Osteoblast (primary cell): ENCODE data around the gene SFI1. TPM values are rescaled to one million over a fixed set of nuclear protein-coding genes. Genes with fewer than 3 reads are reported as not detected.

Experiments used
- DNase-seq: peaks from one replicate; pipeline ENCODE4 v3.0.0; 2011; ENCODE audit warnings: low spot score, mixed read lengths; ENCODE audit not compliant: insufficient read length; ENCODE audit errors: missing footprints
- H2AFZ ChIP-seq: 2 replicates; pipeline ENCODE4 v1.6.0; 2011; ENCODE audit warnings: mild to moderate bottlenecking, low read length
- H3K27ac ChIP-seq: 2 replicates; pipeline ENCODE4 v1.5.1; 2011; ENCODE audit warnings: mild to moderate bottlenecking, low read depth, low read length, moderate library complexity
- H3K27me3 ChIP-seq: 2 replicates; pipeline ENCODE4 v1.6.0; 2012; ENCODE audit warnings: mild to moderate bottlenecking, control low read depth, inconsistent platforms, low read length, moderate library complexity; ENCODE audit not compliant: insufficient read depth
- H3K36me3 ChIP-seq: 2 replicates; pipeline ENCODE4 v1.5.1; 2011; ENCODE audit warnings: mild to moderate bottlenecking, low read length, control low read depth, moderate library complexity; ENCODE audit not compliant: insufficient read depth
- H3K4me1 ChIP-seq: 2 replicates; pipeline ENCODE4 v1.5.1; 2011; ENCODE audit warnings: mild to moderate bottlenecking, low read length, control low read depth, moderate library complexity; ENCODE audit not compliant: insufficient read depth
- H3K4me2 ChIP-seq: 2 replicates; pipeline ENCODE4 v1.6.0; 2011; ENCODE audit warnings: mild to moderate bottlenecking, low read length; ENCODE audit not compliant: insufficient read depth
- H3K4me3 ChIP-seq: fragments of 200-600 bp; sonication (generic); 3 replicates; pipeline ENCODE4 v1.5.1; 2012; ENCODE audit warnings: mild to moderate bottlenecking, low read length, inconsistent platforms; ENCODE audit not compliant: insufficient read depth
- H3K79me2 ChIP-seq: 2 replicates; pipeline ENCODE4 v1.6.0; 2012; ENCODE audit warnings: mild to moderate bottlenecking, low read length, control low read depth, inconsistent platforms; ENCODE audit not compliant: insufficient read depth
- H3K9me3 ChIP-seq: 2 replicates; pipeline ENCODE4 v1.5.1; 2011; ENCODE audit warnings: low read depth, low read length, control low read depth
- H4K20me1 ChIP-seq: 2 replicates; pipeline ENCODE4 v1.6.0; 2012; ENCODE audit warnings: mild to moderate bottlenecking, low read length, control low read depth; ENCODE audit not compliant: insufficient read depth
- total RNA-seq: library from RNA; depleted of rRNA; stranded (reverse); fragments of >200 nt; gene quantifications from 2 replicates; pipeline ENCODE4 v1.2.3, GENCODE V29; 2012
- TF ChIP-seq, protein P1 (sequence below): IDR thresholded peaks from 2 replicates; pipeline ENCODE4 v1.5.1; 2011; ENCODE audit warnings: mild to moderate bottlenecking, low read depth, low read length, moderate library complexity; ENCODE audit errors: extremely low read depth

Gene SFI1
- total RNA-seq, 1 donor, result 16.6 TPM

DNA sequence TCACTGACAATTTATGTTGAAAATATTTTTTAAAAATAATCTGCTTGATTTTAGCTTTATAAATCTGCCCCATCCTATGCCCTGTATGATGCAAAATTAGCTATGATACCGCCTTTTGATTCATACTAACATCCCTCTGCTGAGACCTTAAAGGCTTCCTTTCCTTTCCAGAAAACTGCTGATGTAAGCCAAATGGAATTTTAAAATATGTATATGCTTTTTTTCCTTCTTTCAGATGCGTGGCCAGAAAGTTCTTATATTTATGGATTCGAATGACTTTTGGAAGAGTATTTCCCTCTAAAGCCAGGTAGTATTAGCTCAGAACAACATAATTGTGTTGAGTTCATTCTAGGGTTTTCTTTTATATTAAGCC lies 34.5 kb downstream of the SFI1 start:
- Histone ChIP-seq H3K4me2 (peak overlapping the region; percentile 64), H3K4me1 (peaks cover 16% of the 10 kb centered on the region), H3K4me3 (no peak overlapping the region), H3K79me2 (peaks cover 2% of the 10 kb centered on the region), H3K27ac (peak overlapping the region; percentile 51), H3K36me3 (no peaks in the 10 kb centered on the region), H3K9me3 (no peaks in the 10 kb centered on the region), H4K20me1 (no peaks in the 10 kb centered on the region), H2AFZ (peak overlapping the region; percentile 2), H3K27me3 (no peaks in the 10 kb centered on the region)
- DNase-seq, result peak; percentile 49
- TF ChIP-seq, protein P1, sequence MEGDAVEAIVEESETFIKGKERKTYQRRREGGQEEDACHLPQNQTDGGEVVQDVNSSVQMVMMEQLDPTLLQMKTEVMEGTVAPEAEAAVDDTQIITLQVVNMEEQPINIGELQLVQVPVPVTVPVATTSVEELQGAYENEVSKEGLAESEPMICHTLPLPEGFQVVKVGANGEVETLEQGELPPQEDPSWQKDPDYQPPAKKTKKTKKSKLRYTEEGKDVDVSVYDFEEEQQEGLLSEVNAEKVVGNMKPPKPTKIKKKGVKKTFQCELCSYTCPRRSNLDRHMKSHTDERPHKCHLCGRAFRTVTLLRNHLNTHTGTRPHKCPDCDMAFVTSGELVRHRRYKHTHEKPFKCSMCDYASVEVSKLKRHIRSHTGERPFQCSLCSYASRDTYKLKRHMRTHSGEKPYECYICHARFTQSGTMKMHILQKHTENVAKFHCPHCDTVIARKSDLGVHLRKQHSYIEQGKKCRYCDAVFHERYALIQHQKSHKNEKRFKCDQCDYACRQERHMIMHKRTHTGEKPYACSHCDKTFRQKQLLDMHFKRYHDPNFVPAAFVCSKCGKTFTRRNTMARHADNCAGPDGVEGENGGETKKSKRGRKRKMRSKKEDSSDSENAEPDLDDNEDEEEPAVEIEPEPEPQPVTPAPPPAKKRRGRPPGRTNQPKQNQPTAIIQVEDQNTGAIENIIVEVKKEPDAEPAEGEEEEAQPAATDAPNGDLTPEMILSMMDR, result no peak

DNA sequence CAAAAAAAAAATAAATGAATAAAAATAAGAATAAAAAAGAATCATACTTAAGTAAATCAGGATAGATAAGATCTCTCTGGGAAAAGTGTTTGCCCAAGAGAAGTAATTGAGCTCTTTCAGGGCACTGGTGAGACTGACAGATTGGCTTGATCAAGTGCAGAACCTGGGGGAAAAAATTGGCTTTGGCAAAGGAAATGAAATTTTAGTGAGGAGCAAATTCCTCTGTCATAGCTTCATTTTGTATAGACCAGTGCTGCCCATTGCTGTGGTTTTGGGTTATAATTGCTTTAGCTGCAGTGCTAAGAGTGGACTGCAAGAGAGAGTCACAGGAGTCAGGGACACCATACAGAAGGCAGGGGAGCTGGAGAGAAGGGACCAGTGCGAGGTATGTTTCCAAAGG lies 35.7 kb downstream of the SFI1 start:
- H3K36me3 ChIP-seq, result no peaks in the 10 kb centered on the region
- H4K20me1 ChIP-seq, result no peaks in the 10 kb centered on the region
- DNase-seq, result peak; percentile 53

DNA sequence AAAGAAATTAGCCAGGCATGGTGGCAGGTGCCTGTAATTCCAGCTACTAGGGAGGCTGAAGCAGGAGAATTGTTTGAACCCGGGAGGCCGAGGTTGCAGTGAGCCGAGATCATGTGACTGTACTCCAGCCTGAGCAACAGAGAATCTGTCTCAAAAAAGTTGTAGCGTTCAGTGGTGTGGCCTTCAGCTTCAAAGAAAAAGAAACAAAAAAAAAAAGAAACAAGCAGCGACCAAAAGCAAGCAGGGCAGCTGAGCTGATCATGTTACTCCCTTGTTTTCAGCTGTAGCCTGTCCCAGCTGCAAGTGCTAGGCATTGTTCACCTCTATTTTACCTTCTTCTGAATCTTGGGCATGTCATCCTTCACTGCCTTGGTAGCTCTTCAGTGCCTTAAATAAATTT lies 37.0 kb downstream of the SFI1 start:
- Histone ChIP-seq H3K27ac (no peak overlapping the region), H3K79me2 (no peaks in the 10 kb centered on the region), H3K4me1 (peaks cover 16% of the 10 kb centered on the region), H3K4me3 (no peak overlapping the region), H3K27me3 (no peaks in the 10 kb centered on the region), H3K4me2 (no peak overlapping the region), H2AFZ (no peak overlapping the region), H4K20me1 (no peaks in the 10 kb centered on the region), H3K36me3 (no peaks in the 10 kb centered on the region), H3K9me3 (no peaks in the 10 kb centered on the region)
- TF ChIP-seq, protein P1, result no peak
- DNase-seq, result no peak

More for the DNA sequence above, 35.7 kb downstream of the SFI1 start:
- Histone ChIP-seq H3K27me3 (no peaks in the 10 kb centered on the region), H3K4me2 (no peak overlapping the region), H3K27ac (no peak overlapping the region), H3K4me1 (peaks cover 16% of the 10 kb centered on the region), H3K9me3 (no peaks in the 10 kb centered on the region), H3K4me3 (no peak overlapping the region), H3K79me2 (no peaks in the 10 kb centered on the region), H2AFZ (no peak overlapping the region)
- TF ChIP-seq, protein P1, result no peak

DNA sequence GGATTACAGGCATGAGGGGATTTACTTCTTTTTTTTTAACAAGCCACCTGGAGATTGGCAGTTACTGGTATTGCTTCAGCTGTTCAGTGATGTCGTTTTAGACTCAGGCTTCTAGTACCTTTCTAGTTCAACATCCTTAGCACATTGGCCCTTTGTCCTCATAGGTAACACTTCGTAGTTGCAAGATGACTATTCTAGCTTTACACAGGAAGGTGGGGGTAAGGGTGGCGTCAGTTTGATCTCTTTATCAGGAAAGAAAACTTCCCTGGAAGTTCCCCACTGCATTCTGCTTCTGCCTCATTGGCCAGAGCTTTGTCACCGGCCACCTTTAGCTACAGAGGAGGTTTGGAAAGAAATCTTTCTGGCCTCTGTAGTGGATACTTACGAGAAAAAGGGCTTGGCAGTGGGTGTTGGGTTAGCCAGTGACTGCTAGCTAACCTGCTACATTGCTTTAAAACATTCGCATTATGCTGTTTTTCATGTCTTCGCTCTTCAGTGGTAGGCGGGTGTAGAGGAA lies 40.7 kb downstream of the SFI1 start:
- no peaks in the 10 kb centered on the region for H3K79me2 ChIP-seq
- no peaks in the 10 kb centered on the region for H3K36me3 ChIP-seq
- H4K20me1 ChIP-seq, result no peaks in the 10 kb centered on the region
- no peaks in the 10 kb centered on the region for H3K9me3 ChIP-seq
- H3K4me3 ChIP-seq, result no peak overlapping the region
- no peak overlapping the region for H3K4me2 ChIP-seq
- no peak overlapping the region for H2AFZ ChIP-seq
- TF ChIP-seq, protein P1, result no peak
- H3K27me3 ChIP-seq, result no peaks in the 10 kb centered on the region
- no peak overlapping the region for H3K27ac ChIP-seq
- H3K4me1 ChIP-seq, result no peaks in the 10 kb centered on the region
- DNase-seq, result no peak
